HFFc6 (cell line): ENCODE measurements around the gene SERPINB5. TPM values are rescaled to one million over a fixed set of nuclear protein-coding genes. Genes with fewer than 3 reads are reported as not detected.
A peak's percentile ranks its signal among the peaks of the same experiment; 100 is the strongest.

Experiments
- DNase-seq: peaks from one replicate; pipeline ENCODE4 v3.0.0-alpha.2; 2018
- H3K27ac Mint-ChIP-seq: 2 replicates; pipeline ENCODE4 v1.8.0; 2020; ENCODE audit warnings: mild to moderate bottlenecking, mixed read lengths
- H3K27me3 Mint-ChIP-seq: 2 replicates; pipeline ENCODE4 v1.8.0; 2021; ENCODE audit warnings: mild to moderate bottlenecking, moderate library complexity, mixed read lengths; ENCODE audit not compliant: insufficient read depth
- H3K36me3 Mint-ChIP-seq: 2 replicates; pipeline ENCODE4 v1.8.0; 2021; ENCODE audit warnings: low read depth, mixed read lengths
- H3K4me1 Mint-ChIP-seq: 2 replicates; pipeline ENCODE4 v1.8.0; 2020; ENCODE audit warnings: low read depth, mixed read lengths
- H3K4me3 Mint-ChIP-seq: 2 replicates; pipeline ENCODE4 v1.8.0; 2020; ENCODE audit warnings: mild to moderate bottlenecking, moderate library complexity, mixed read lengths
- H3K9me3 Mint-ChIP-seq: 2 replicates; pipeline ENCODE4 v1.8.0; 2020; ENCODE audit warnings: mild to moderate bottlenecking, mixed read lengths
- total RNA-seq, 6 experiments: library from RNA; stranded (reverse); fragmentation: NEBNext Ultra II Directional; extraction: Animal tissue kit (Norgen Biotek cat#: 25700); gene quantifications; 2 replicates in 1 of 6; 3 replicates in 5 of 6; pipeline ENCODE4 v1.2.3, GENCODE V29; 2021
- TF ChIP-seq, protein P1 (sequence below): fragments of 200-600 bp; sonication (generic); IDR thresholded peaks from 2 replicates; pipeline ENCODE4 v1.5.0; 2021; ENCODE audit warnings: antibody characterized with exemption, mild to moderate bottlenecking

SERPINB5 gene
- total RNA-seq, 6 experiments from 2014 or later: not detected

DNA sequence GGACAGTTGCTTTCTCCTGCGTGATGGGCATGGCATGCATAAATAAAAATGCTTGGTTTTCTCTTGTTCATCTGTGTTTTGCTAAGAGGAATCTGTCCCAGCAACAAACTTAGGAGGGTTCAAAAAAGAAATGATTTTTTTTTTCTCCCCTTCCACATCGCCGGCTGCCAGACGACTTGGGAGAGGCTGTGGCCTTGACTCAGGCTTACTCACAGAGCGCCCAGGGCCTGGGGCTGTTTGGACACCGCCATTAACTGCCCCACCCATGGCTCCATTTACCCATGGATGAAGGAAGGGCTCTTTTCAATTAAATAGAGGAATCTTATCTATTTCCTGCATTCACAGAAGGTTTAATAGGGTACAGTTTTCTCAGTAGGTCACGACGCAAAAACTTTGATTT, 22.3 kb upstream of the SERPINB5 start:
- Mint-ChIP-seq H3K27ac (peak overlapping the region; percentile 86), H3K36me3 (peaks cover 7% of the 10 kb centered on the region), H3K27me3 (peaks cover 9% of the 10 kb centered on the region), H3K4me1 (peaks cover 50% of the 10 kb centered on the region), H3K4me3 (peak overlapping the region; percentile 62), H3K9me3 (no peaks in the 10 kb centered on the region)
- TF ChIP-seq, protein P1, sequence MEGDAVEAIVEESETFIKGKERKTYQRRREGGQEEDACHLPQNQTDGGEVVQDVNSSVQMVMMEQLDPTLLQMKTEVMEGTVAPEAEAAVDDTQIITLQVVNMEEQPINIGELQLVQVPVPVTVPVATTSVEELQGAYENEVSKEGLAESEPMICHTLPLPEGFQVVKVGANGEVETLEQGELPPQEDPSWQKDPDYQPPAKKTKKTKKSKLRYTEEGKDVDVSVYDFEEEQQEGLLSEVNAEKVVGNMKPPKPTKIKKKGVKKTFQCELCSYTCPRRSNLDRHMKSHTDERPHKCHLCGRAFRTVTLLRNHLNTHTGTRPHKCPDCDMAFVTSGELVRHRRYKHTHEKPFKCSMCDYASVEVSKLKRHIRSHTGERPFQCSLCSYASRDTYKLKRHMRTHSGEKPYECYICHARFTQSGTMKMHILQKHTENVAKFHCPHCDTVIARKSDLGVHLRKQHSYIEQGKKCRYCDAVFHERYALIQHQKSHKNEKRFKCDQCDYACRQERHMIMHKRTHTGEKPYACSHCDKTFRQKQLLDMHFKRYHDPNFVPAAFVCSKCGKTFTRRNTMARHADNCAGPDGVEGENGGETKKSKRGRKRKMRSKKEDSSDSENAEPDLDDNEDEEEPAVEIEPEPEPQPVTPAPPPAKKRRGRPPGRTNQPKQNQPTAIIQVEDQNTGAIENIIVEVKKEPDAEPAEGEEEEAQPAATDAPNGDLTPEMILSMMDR: no peak
- peak; percentile 62 for DNase-seq

DNA sequence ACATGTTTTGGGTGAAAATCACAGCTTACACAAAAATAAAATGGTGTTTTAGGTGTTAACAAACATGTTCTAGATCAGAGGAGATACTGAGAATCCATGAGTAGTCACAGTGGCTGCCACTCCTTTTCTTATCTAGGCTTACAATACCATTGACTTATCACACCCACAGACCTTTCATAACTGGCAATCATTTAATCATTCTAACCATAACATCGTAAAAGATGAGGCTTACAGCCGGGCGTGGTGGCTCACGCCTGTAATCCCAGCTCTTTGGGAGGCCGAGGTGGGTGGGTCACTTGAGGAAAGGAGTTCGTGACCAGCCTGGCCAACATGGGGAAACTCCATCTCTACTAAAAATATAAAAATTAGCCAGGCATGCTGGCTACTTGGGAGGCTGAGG, 18.8 kb upstream of the SERPINB5 start:
- Mint-ChIP-seq H3K36me3 (peaks cover 7% of the 10 kb centered on the region), H3K27me3 (peaks cover 12% of the 10 kb centered on the region), H3K4me1 (peaks cover 28% of the 10 kb centered on the region), H3K27ac (no peak overlapping the region), H3K9me3 (no peaks in the 10 kb centered on the region), H3K4me3 (no peak overlapping the region)
- DNase-seq: no peak
- TF ChIP-seq, protein P1: no peak

DNA sequence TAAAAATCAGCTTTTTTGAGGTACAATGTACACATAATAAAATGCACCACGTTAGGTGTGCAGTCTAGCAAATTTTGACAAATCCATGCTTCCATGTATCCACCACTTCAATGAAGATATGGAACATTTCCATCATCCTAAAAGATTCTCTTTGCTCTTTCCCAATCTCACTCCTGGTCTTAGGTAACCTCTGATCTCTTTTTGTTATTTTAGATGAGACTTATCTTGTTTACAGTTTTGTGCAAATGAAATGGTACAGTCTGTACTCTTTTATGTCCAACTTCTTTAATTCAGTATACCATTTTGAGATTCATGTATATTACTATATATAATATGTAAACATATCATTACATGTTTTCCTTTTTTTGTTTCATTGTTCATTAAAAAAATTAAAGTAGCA, 16.3 kb upstream of the SERPINB5 start:
- TF ChIP-seq, protein P1: no peak
- H3K36me3 Mint-ChIP-seq: peaks cover 7% of the 10 kb centered on the region
- no peak for DNase-seq
- no peak overlapping the region for H3K4me3 Mint-ChIP-seq
- H3K27me3 Mint-ChIP-seq: peaks cover 17% of the 10 kb centered on the region
- no peak overlapping the region for H3K27ac Mint-ChIP-seq
- H3K9me3 Mint-ChIP-seq: no peaks in the 10 kb centered on the region
- H3K4me1 Mint-ChIP-seq: 0 out of 2 replicates have a peak, but pooled peaks cover 5% of the 10 kb centered on the region

DNA sequence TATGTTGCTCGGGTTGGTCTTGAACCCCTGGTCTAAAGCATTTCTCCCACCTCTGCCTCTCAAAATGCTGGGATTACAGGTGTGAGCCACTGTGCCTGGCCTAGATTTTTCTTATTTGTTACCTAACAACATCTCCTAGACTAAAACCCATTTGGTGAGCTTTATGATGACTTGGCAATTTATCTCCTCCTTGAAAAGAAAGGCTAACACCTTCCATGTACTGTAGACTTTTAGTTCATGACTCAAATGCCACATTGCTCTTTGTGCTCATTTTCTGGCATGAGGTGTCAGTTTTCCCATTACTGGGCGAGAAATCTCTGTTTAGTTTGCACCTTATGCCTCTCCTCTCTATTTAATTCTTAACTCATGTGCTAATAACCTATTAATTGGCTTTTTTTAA, 12.3 kb upstream of the SERPINB5 start:
- no peaks in the 10 kb centered on the region for H3K36me3 Mint-ChIP-seq
- H3K4me1 Mint-ChIP-seq: no peaks in the 10 kb centered on the region
- H3K27me3 Mint-ChIP-seq: peaks cover 14% of the 10 kb centered on the region

DNA sequence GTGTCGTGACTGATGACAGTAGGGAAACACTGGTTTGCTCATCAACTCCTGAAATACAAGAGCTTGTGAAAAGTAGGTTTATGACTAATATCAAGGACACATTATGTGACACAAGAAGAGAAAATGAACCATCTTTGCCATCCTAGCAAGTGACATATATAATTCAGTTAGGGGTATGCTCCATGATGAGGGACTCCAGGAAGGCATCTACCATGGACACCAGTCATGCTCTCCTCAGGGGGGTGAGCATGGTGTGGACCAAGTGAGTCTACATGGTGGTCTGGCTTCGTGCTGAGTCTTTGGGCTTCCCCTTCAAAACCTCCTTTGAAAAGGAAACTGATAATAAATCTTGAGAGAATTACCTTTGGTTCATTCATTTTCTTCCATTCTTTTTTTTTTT, 11.7 kb upstream of the SERPINB5 start:
- Mint-ChIP-seq H3K4me3 (no peak overlapping the region), H3K27me3 (peaks cover 14% of the 10 kb centered on the region), H3K4me1 (no peaks in the 10 kb centered on the region), H3K36me3 (no peaks in the 10 kb centered on the region), H3K9me3 (no peaks in the 10 kb centered on the region), H3K27ac (no peak overlapping the region)
- TF ChIP-seq, protein P1: no peak
- DNase-seq: no peak

More for the DNA sequence above, 12.3 kb upstream of the SERPINB5 start:
- no peaks in the 10 kb centered on the region for H3K9me3 Mint-ChIP-seq
- DNase-seq: no peak
- TF ChIP-seq, protein P1: no peak
- no peak overlapping the region for H3K27ac Mint-ChIP-seq
- H3K4me3 Mint-ChIP-seq: no peak overlapping the region

DNA sequence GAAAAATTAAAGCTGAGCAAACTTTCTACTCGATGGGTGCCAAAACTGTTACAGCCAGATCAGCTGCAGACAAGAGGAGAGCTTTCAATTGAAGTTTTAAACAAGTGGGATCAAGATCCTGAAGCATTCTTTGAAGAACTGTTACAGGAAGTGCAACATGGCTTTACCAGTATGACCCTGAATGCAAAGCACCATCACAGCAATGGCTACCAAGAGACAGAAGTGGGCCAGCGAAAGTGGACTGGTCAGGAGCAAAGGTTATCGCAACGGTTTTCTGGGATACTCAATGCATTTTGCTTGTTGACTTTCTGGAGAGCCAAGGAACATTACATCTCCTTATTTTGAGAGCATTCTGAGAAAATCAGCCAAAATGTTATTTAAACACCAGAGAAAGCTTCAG, 9.1 kb upstream of the SERPINB5 start:
- H3K4me1 Mint-ChIP-seq: peaks cover 11% of the 10 kb centered on the region; the same call in 1 of the 2 replicates
- no peak for DNase-seq
- no peaks in the 10 kb centered on the region for H3K36me3 Mint-ChIP-seq
- TF ChIP-seq, protein P1: no peak
- H3K4me3 Mint-ChIP-seq: no peak overlapping the region
- no peaks in the 10 kb centered on the region for H3K9me3 Mint-ChIP-seq
- H3K27me3 Mint-ChIP-seq: peaks cover 9% of the 10 kb centered on the region
- H3K27ac Mint-ChIP-seq: no peak overlapping the region
